Lung (tissue), 12 donors: ENCODE data around the gene SCAPER. TPM values are rescaled to one million over a fixed set of nuclear protein-coding genes. Genes with fewer than 3 reads are reported as not detected.
"Not testable (repeated sequence)": the region's sequence is repeated elsewhere in the genome, so short reads cannot be mapped to it uniquely, and the experiment has no call there.

ENCODE experiments used
- ATAC-seq: fragments of 200-7000 bp; cut with Tn5 transposase; one replicate; pipeline ENCODE4 v1.9.1; 2020; ENCODE audit warnings: moderate number of reproducible peaks; ENCODE audit not compliant: insufficient read depth, low FRiP score
- DNase-seq, 3 donors: peaks; one replicate each; pipeline ENCODE4 v3.0.0-alpha.2; 2013 to 2017
- H3K27ac ChIP-seq, 2 donors: one replicate each; pipeline ENCODE4 v1.5.1; 2013; ENCODE audit warnings: mild to moderate bottlenecking in 2 of 2, moderate library complexity in 2 of 2, control low read depth in 1 of 2, inconsistent platforms in 1 of 2, low read depth in 1 of 2, low read length in 1 of 2
- H3K27me3 ChIP-seq, 3 donors: one replicate each; pipeline ENCODE4 v1.5.1; 2013; ENCODE audit warnings: low read length in 2 of 3; ENCODE audit not compliant: control insufficient read depth in 3 of 3, insufficient read depth in 3 of 3
- H3K36me3 ChIP-seq, 4 donors: one replicate each; pipeline ENCODE4 v1.5.1; 2013; ENCODE audit warnings: low read length in 4 of 4, mild to moderate bottlenecking in 1 of 4, moderate library complexity in 1 of 4; ENCODE audit not compliant: control insufficient read depth in 4 of 4, insufficient read depth in 4 of 4
- H3K4me1 ChIP-seq, 5 donors: one replicate each; pipeline ENCODE4 v1.5.1; 2013; ENCODE audit warnings: low read length in 5 of 5, mild to moderate bottlenecking in 2 of 5, moderate library complexity in 1 of 5; ENCODE audit not compliant: control insufficient read depth in 5 of 5, insufficient read depth in 5 of 5
- H3K4me3 ChIP-seq: one replicate; pipeline ENCODE4 v1.5.1; 2013; ENCODE audit warnings: mild to moderate bottlenecking, control low read depth, moderate library complexity
- H3K9ac ChIP-seq, 2 donors: one replicate each; pipeline ENCODE4 v1.5.1; 2013; ENCODE audit warnings: low read length in 2 of 2, control low read depth in 1 of 2; ENCODE audit not compliant: insufficient read depth in 1 of 2
- H3K9me3 ChIP-seq, 4 donors: one replicate each; pipeline ENCODE4 v1.5.1; 2013; ENCODE audit warnings: low read length in 3 of 4, mild to moderate bottlenecking in 1 of 4, moderate library complexity in 1 of 4; ENCODE audit not compliant: control insufficient read depth in 4 of 4, insufficient read depth in 3 of 4
- WGBS, 2 donors: extraction: QIAGEN DNeasy Blood & Tissue Kit; methylation state at CpG; one replicate each; pipeline ENCODE4 v1.1.7; 2013; 5-methylcytosine and 5-hydroxymethylcytosine counted together
- polyA plus RNA-seq, 2 donors: library from polyadenylated mRNA; stranded (reverse); fragments of 200-250 nt; gene quantifications; one replicate each; pipeline ENCODE4 v1.2.1, GENCODE V29; 2013
- total RNA-seq, 2 donors: library from RNA; depleted of rRNA in 1 of 2; stranded (reverse); fragments of >200 nt in 1 of 2; gene quantifications; one replicate each; pipeline ENCODE4 v1.2.1, GENCODE V29; 2014 to 2021
- TF ChIP-seq, protein P1 (sequence below): IDR thresholded peaks from 2 replicates; pipeline ENCODE4 v1.5.1; 2012; ENCODE audit warnings: mild to moderate bottlenecking; ENCODE audit errors: control extremely low read depth, extremely low read depth
- donor health status: control.
- donor health status: control.
- donor health status: Bipolar disorder and iron deficiency.
- donor health status: healthy.
- donor health status: DM: yes; HTN: yes; CAD: no.

The SCAPER gene
- total and polyA plus RNA-seq, 4 donors: 3.9 to 40.2 (median 19.5) TPM

DNA sequence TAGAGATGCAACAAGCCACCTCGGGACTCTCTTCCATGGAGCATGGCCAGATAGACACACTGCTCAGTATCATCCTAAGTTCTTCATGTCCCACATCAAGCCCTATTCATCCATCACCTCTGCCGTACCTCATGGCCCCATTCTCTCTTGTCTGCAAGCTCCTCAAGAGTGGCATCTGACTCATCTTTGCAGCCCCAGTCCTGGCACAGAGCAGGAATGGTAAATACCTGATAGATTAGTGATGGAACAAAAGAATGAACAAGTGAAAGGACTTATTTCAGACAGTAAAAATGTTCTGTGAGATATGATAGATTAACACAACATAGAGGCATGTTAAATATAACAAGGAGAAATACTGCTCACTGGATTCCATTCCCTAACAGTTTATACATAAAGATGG lies 392.2 kb downstream of the SCAPER start:
- TF ChIP-seq, protein P1, sequence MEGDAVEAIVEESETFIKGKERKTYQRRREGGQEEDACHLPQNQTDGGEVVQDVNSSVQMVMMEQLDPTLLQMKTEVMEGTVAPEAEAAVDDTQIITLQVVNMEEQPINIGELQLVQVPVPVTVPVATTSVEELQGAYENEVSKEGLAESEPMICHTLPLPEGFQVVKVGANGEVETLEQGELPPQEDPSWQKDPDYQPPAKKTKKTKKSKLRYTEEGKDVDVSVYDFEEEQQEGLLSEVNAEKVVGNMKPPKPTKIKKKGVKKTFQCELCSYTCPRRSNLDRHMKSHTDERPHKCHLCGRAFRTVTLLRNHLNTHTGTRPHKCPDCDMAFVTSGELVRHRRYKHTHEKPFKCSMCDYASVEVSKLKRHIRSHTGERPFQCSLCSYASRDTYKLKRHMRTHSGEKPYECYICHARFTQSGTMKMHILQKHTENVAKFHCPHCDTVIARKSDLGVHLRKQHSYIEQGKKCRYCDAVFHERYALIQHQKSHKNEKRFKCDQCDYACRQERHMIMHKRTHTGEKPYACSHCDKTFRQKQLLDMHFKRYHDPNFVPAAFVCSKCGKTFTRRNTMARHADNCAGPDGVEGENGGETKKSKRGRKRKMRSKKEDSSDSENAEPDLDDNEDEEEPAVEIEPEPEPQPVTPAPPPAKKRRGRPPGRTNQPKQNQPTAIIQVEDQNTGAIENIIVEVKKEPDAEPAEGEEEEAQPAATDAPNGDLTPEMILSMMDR: no peak
- WGBS, 2 donors: 93 to 94% methylated on average over 2 of the region's 2 CpGs

DNA sequence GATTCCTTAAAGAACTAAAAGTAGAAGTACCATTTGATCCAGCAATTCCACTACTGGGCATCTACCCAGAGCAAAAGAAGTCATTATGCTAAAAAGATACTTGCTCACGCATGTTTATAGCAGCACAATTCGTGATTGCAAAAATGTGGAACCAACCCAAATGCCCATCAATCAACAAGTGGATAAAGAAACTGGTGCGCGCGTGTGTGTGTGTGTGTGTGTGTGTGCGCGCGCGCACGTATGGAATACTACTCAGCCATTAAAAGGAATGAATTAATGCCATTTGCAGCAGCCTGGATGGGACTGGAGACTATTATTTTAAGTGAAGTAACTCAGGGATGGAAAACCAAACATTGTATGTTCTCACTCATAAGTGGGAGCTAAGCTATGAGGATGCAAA lies 394.5 kb downstream of the SCAPER start:
- WGBS, 2 donors: 98% methylated on average over 10 of the region's 10 CpGs
- H3K27ac ChIP-seq: not testable (repeated sequence)

More for the DNA sequence above, 392.2 kb downstream of the SCAPER start:
- Histone ChIP-seq H3K36me3 (peaks cover 0 to 2% (median 0%) of the 10 kb centered on the region in 4 donors), H3K4me3 (no peak overlapping the region), H3K4me1 (no peaks in the 10 kb centered on the region), H3K27ac (no peak overlapping the region), H3K9me3 (no peaks in the 10 kb centered on the region), H3K27me3 (no peaks in the 10 kb centered on the region), H3K9ac (no peak overlapping the region)
- ATAC-seq: no peak
- DNase-seq: no peak

GRCh38 chr15:76503804-76504203 lies 401.3 kb downstream of the SCAPER start:
- 97 to 98% methylated on average over 3 of the region's 3 CpGs for WGBS, 2 donors
- DNase-seq (no peak), ATAC-seq (no peak)
- no peaks in the 10 kb centered on the region for H3K9me3 ChIP-seq
- TF ChIP-seq, protein P1: no peak
- no peaks in the 10 kb centered on the region for H3K27me3 ChIP-seq
- H3K27ac ChIP-seq: no peak overlapping the region
- peaks cover 0 to 2% (median 0%) of the 10 kb centered on the region in 5 donors for H3K4me1 ChIP-seq
- H3K4me3 ChIP-seq: no peak overlapping the region
- no peak overlapping the region for H3K9ac ChIP-seq
- peaks cover 0 to 6% (median 2%) of the 10 kb centered on the region in 4 donors for H3K36me3 ChIP-seq

More for the DNA sequence above, 394.5 kb downstream of the SCAPER start:
- H3K4me1 ChIP-seq, ATAC-seq, H3K9ac ChIP-seq, H3K27me3 ChIP-seq, H3K9me3 ChIP-seq, H3K36me3 ChIP-seq, H3K4me3 ChIP-seq, DNase-seq: not testable (repeated sequence)

DNA sequence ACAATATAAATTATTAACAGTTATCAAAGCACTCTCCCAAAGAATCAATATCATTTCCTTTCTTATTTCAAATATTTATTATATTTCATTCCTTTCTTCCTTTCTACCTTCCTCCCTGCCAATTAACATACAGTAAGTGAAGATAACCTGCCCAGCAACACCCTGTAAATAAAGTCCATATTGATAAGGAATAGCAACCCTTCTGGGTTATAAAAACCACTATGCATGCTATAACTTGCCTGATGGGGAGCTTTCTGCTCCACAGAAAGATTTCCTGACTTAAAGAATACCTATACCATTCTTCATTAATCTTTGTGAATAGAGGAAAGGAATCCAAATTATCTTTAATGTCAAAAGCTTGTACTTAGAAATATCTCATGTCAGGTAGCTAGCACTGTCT lies 402.0 kb downstream of the SCAPER start:
- Histone ChIP-seq H3K9ac (no peak overlapping the region), H3K4me3 (no peak overlapping the region), H3K27ac (no peak overlapping the region), H3K27me3 (no peaks in the 10 kb centered on the region), H3K36me3 (peaks cover 0 to 6% (median 2%) of the 10 kb centered on the region in 4 donors), H3K4me1 (peaks cover 0 to 5% (median 0%) of the 10 kb centered on the region in 5 donors), H3K9me3 (no peaks in the 10 kb centered on the region)
- TF ChIP-seq, protein P1: no peak
- no peak for DNase-seq
- no peak for ATAC-seq
